Neural cell (in vitro differentiated cells): ENCODE results near the gene PROZ.

Experiments
- CTCF ChIP-seq: fragments of 450-650 bp; IDR thresholded peaks from 2 replicates; pipeline ENCODE4 v1.5.1; 2014; ENCODE audit warnings: antibody characterized with exemption, mild to moderate bottlenecking, moderate library complexity; ENCODE audit not compliant: poor library complexity, severe bottlenecking
- EP300 ChIP-seq: fragments of 450-650 bp; conservative IDR thresholded peaks from 2 replicates; pipeline ENCODE4 v1.6.1; 2014; ENCODE audit warnings: antibody characterized with exemption, mild to moderate bottlenecking, moderate library complexity; ENCODE audit not compliant: poor library complexity, severe bottlenecking
- EZH2 ChIP-seq: fragments of 200-600, 300-800 bp; shearing (Covaris generic), sonication (generic); IDR thresholded peaks from 2 replicates; pipeline ENCODE4 v1.6.1; 2014; ENCODE audit warnings: antibody characterized with exemption, low read length, borderline replicate concordance, mild to moderate bottlenecking; ENCODE audit not compliant: insufficient read depth, poor library complexity, severe bottlenecking
- REST ChIP-seq: IDR thresholded peaks from 2 replicates; pipeline ENCODE4 v1.6.1; 2012; ENCODE audit warnings: borderline replicate concordance
- TAF1 ChIP-seq: IDR thresholded peaks from 2 replicates; pipeline ENCODE4 v1.6.1; 2012; ENCODE audit warnings: low read depth

GRCh38 chr13:113192902-113193301 is 34.5 kb downstream of the PROZ start:
- TF ChIP-seq CTCF (no peak), TAF1 (no peak), EZH2 (no peak), EP300 (no peak), REST (no peak)
